ENCODE data around the gene SHPK. TPM values are rescaled to one million over a fixed set of nuclear protein-coding genes. Genes with fewer than 3 reads are reported as not detected.

SHPK gene
- total RNA-seq, 1 donor from 2014 or later, result 22.0 TPM

DNA sequence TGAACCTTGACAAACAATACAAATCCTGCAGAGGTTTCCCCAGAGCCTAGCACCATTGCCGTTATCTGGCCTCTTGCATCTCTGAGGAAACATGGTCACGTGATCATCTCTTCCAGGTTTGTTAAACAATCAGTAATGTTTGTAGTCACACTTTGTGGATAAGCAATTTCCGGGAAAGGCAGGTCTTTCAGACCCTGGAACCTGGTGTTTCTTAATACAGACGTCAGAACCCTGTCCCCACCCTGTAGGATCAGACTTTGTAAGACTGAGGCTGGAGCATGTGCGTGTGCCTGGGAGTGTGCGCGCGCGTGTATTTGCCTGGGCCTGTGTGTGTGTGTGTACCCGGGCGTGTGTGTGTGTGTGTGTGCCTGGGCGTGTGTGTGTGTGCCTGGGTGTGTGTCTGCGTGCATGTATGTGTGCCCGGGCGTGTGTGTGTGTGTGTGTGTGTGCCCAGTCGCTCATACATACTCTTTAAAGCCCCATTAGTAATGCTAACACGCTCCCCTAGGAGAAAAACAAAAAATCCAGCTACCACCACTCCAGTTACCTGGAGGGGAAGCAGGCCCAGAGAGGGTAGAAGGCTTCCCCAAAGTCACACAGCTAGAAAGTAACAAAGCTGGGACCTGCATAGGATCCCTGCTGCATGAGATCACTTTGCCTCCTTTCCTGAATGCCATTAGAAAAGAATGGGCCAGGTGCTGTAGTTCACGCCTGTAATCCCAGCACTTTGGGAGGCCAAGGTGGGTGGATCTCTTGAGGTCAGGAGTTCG, 5.9 kb upstream of the SHPK start:
- H3K27ac Mint-ChIP-seq, result no peak overlapping the region
- no peaks in the 10 kb centered on the region for H3K9me3 Mint-ChIP-seq (ENCODE audit: low read depth)
- no peaks in the 10 kb centered on the region for H3K27me3 Mint-ChIP-seq
- H3K36me3 Mint-ChIP-seq (ENCODE audit: insufficient read depth), result peaks cover 2% of the 10 kb centered on the region
- TF ChIP-seq CTCF (IDR thresholded peaks at IDR 0.05; ENCODE audit: unreplicated experiment), result no peak
- H3K4me1 Mint-ChIP-seq (ENCODE audit: low read depth), result peaks cover 10% of the 10 kb centered on the region
- no peak for DNase-seq (ENCODE audit: low spot score, unreplicated experiment)
- no peak overlapping the region for H3K4me3 Mint-ChIP-seq (ENCODE audit: low read depth)

GRCh38 chr17:3641014-3641413, 5.0 kb upstream of the SHPK start:
- DNase-seq (ENCODE audit: low spot score, unreplicated experiment), result no peak
- no peak overlapping the region for H3K27ac Mint-ChIP-seq

GRCh38 chr17:3639981-3640596, 4.0 kb upstream of the SHPK start:
- no peaks in the 10 kb centered on the region for H3K9me3 Mint-ChIP-seq (ENCODE audit: low read depth)
- H3K36me3 Mint-ChIP-seq (ENCODE audit: insufficient read depth), result peaks cover 2% of the 10 kb centered on the region
- H3K4me3 Mint-ChIP-seq (ENCODE audit: low read depth), result no peak overlapping the region
- peaks cover 13% of the 10 kb centered on the region for H3K4me1 Mint-ChIP-seq (ENCODE audit: low read depth)
- no peak overlapping the region for H3K27ac Mint-ChIP-seq
- no peak for DNase-seq (ENCODE audit: low spot score, unreplicated experiment)
- H3K27me3 Mint-ChIP-seq, result no peaks in the 10 kb centered on the region
- TF ChIP-seq CTCF (IDR thresholded peaks at IDR 0.05; ENCODE audit: unreplicated experiment), result no peak

More at GRCh38 chr17:3641014-3641413, 5.0 kb upstream of the SHPK start:
- Mint-ChIP-seq H3K4me1 (ENCODE audit: low read depth) (peaks cover 10% of the 10 kb centered on the region), H3K9me3 (ENCODE audit: low read depth) (no peaks in the 10 kb centered on the region), H3K4me3 (ENCODE audit: low read depth) (no peak overlapping the region), H3K27me3 (no peaks in the 10 kb centered on the region), H3K36me3 (ENCODE audit: insufficient read depth) (peaks cover 2% of the 10 kb centered on the region)
- no peak for TF ChIP-seq CTCF (IDR thresholded peaks at IDR 0.05; ENCODE audit: unreplicated experiment)

- peaks cover 22% of the 10 kb centered on the region for H3K4me1 Mint-ChIP-seq (ENCODE audit: low read depth)
- DNase-seq (ENCODE audit: low spot score, unreplicated experiment), result no peak
- H3K27ac Mint-ChIP-seq, result peak overlapping the region; percentile 84
Observed at GRCh38 chr17:3636908-3637373, 891 bp upstream of the SHPK start.

More at GRCh38 chr17:3636908-3637373, 891 bp upstream of the SHPK start:
- H3K36me3 Mint-ChIP-seq (ENCODE audit: insufficient read depth), result no peaks in the 10 kb centered on the region
- no peak for TF ChIP-seq CTCF (IDR thresholded peaks at IDR 0.05; ENCODE audit: unreplicated experiment)
- H3K4me3 Mint-ChIP-seq (ENCODE audit: low read depth), result peak overlapping the region; percentile 94
- H3K9me3 Mint-ChIP-seq (ENCODE audit: low read depth), result no peaks in the 10 kb centered on the region
- no peaks in the 10 kb centered on the region for H3K27me3 Mint-ChIP-seq

All from progenitor cell of endocrine pancreas (in vitro differentiated cells).